ENCODE results near the gene BEST4. TPM values are rescaled to one million over a fixed set of nuclear protein-coding genes. Genes with fewer than 3 reads are reported as not detected.

The BEST4 gene
- total and polyA plus RNA-seq, 2 donors (not counting 3 experiments of a cell fraction or from before 2014, with no cell fraction given) = 0.21 TPM; not detected in 1

DNA sequence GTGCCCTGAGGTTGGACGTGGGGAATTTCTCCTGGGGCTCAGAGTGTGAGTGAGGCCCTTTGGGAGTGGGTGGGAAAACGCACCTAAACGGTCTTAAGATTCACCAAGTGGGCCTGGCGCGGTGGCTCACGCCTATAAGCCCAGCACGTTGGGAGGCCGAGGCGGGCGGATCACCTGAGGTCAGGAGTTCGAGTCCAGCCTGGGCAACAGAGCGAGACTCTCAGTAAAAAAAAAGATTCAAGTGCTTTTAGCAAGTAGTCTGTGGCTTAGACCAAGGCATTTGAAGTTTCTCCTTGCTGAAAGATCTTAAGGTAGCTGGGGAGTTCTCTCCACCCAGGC, 11.3 kb downstream of the BEST4 start:
- POLR2A ChIA-PET = interaction anchor here (0.6 to 2.9 kb wide), 5 partner anchors 10 to 961 kb away, joined by 3 to 15 read pairs (median 4); partner anchors contain the start of gene PLK3
- Histone ChIP-seq H4K20me1 (replicated peaks; ENCODE audit: control insufficient read depth, extremely low read depth, insufficient read depth, low read length) (no peaks in the 10 kb centered on the region), H3K27me3 (ENCODE audit: control insufficient read depth in 2 of 2, insufficient read depth in 2 of 2, low read length in 2 of 2) (no peaks in the 10 kb centered on the region), H3K9ac (replicated peaks; ENCODE audit: extremely low read depth, insufficient read depth, low read length) (peak overlapping the region; percentile 96), H3K4me3 (replicated peaks in 1 of 3; ENCODE audit: insufficient read depth in 1 of 3, low read depth in 1 of 3, low read length in 3 of 3) (peak overlapping the region; percentile 42 to 93 (median 88)), H3K27ac (ENCODE audit: insufficient read depth, low read depth, low read length) (no peak overlapping the region), H3K4me2 (ENCODE audit: insufficient read depth, low read length) (peak overlapping the region; percentile 75), H3K36me3 (ENCODE audit: control insufficient read depth in 2 of 2, extremely low read depth in 1 of 2, insufficient read depth in 2 of 2, low read length in 2 of 2) (peaks cover 17 to 22% of the 10 kb centered on the region in 2 experiments), H3K9me3 (replicated peaks; ENCODE audit: control insufficient read depth, insufficient read depth, low read length) (no peaks in the 10 kb centered on the region), H3K9me1 (replicated peaks; ENCODE audit: control insufficient read depth, extremely low read depth, insufficient read depth, low read length) (no peaks in the 10 kb centered on the region), H3K4me1 (ENCODE audit: control insufficient read depth, extremely low read depth, insufficient read depth, low read length) (peaks cover 16% of the 10 kb centered on the region), H3K79me2 (ENCODE audit: control insufficient read depth, insufficient read depth, low read length) (peaks cover 40% of the 10 kb centered on the region), H2AFZ (ENCODE audit: low read depth, low read length) (no peak overlapping the region)
- no TSS peak for BruUV-seq (replicated peaks)
- no peak for TF ChIP-seq JUN (IDR thresholded peaks at IDR 0.05; ENCODE audit: borderline replicate concordance, insufficient read depth, insufficient read length, low read depth)
- peak; percentile 14 for TF ChIP-seq POLR2AphosphoS5 (IDR thresholded peaks at IDR 0.05; ENCODE audit: insufficient read depth, low read depth, low read length)
- CTCF ChIA-PET = interaction anchor here (2.1 kb wide), 1 partner anchor 24 kb away, joined by 8 read pairs; the partner anchor contains the start of gene PLK3
- intact Hi-C loops (cut with micrococcal nuclease) (no loop called here), dilution Hi-C loops (cut with MboI; ENCODE audit: extremely low pct_ligation_motif_present, low sequenced_read_pairs) (no loop called here)
- no peak for FAIRE-seq
- no peak for DNase-seq (ENCODE audit: low read depth, low spot score)

DNA sequence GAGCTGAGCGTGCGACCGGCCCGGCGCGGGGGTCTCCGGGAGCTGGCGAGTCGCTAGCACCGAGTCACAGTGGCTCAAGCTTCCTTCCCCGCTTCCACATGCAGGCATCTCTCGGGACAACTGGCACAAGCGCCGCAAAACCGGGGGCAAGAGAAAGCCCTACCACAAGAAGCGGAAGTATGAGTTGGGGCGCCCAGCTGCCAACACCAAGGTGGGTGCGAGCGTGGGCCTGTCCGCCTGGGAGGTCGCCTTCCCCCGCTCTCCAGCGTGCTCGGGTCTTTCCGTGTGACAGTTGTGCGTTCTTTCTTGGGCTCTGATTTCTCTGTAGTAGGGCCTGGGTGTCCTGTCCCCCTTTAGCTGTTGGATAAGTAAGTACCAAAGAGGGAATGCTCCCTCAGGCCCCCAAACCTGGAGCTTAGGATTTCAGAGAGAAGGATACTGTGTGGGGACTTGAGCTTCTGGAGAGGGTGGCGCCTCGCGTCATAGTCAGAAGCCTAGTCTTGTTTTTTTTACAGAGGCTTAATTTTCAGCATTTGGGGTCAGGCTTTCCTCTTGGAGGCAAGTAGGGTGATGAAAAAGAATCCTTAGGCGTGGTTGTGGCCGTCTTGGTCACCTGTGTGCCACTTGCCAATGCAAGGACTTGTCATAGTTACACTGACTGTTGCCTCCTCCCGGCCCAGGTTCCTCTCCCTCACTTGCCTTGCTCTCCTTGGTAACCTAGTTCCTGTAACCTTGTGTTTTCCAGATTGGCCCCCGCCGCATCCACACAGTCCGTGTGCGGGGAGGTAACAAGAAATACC, 11.8 kb downstream of the BEST4 start:
- CTCF ChIA-PET = interaction anchor here (0.9 to 2.1 kb wide), 4 partner anchors 10 to 45 kb away, joined by 3 to 8 read pairs (median 5); partner anchors contain the start of genes PLK3 and RNU5D-1
- H3K79me2 ChIP-seq (ENCODE audit: control insufficient read depth, insufficient read depth, low read length) = peaks cover 40% of the 10 kb centered on the region
- no peaks in the 10 kb centered on the region for H3K27me3 ChIP-seq (ENCODE audit: control insufficient read depth in 2 of 2, insufficient read depth in 2 of 2, low read length in 2 of 2)
- dilution Hi-C loops (cut with MboI; ENCODE audit: extremely low pct_ligation_motif_present, low sequenced_read_pairs) (no loop called here), intact Hi-C loops (cut with micrococcal nuclease) (loop anchor here (1.0 to 2.0 kb wide), 3 partner anchors 25 to 45 kb away; partner anchors contain the start of genes KIF2C, PLK3 and RNU5D-1)
- POLR2A ChIA-PET = interaction anchor here (0.6 to 2.9 kb wide), 20 partner anchors 8 to 724 kb away, joined by 3 to 18 read pairs (median 4); partner anchors contain the start of genes BTBD19, CCDC163, DYNLT4 and HECTD3
- H3K4me2 ChIP-seq (ENCODE audit: insufficient read depth, low read length) = peak overlapping the region; percentile 75
- H3K9me3 ChIP-seq (replicated peaks; ENCODE audit: control insufficient read depth, insufficient read depth, low read length) = no peaks in the 10 kb centered on the region
- FAIRE-seq (no peak), DNase-seq (ENCODE audit: low read depth, low spot score) (peak; percentile 36)
- H3K4me1 ChIP-seq (ENCODE audit: control insufficient read depth, extremely low read depth, insufficient read depth, low read length) = peaks cover 16% of the 10 kb centered on the region
- BruUV-seq (replicated peaks) = no TSS peak
- TF ChIP-seq, protein P1, sequence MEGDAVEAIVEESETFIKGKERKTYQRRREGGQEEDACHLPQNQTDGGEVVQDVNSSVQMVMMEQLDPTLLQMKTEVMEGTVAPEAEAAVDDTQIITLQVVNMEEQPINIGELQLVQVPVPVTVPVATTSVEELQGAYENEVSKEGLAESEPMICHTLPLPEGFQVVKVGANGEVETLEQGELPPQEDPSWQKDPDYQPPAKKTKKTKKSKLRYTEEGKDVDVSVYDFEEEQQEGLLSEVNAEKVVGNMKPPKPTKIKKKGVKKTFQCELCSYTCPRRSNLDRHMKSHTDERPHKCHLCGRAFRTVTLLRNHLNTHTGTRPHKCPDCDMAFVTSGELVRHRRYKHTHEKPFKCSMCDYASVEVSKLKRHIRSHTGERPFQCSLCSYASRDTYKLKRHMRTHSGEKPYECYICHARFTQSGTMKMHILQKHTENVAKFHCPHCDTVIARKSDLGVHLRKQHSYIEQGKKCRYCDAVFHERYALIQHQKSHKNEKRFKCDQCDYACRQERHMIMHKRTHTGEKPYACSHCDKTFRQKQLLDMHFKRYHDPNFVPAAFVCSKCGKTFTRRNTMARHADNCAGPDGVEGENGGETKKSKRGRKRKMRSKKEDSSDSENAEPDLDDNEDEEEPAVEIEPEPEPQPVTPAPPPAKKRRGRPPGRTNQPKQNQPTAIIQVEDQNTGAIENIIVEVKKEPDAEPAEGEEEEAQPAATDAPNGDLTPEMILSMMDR (IDR thresholded peaks at IDR 0.05; ENCODE audit: extremely low read depth in 1 of 2, insufficient read depth in 1 of 2, low read depth in 1 of 2, low read length in 2 of 2) = no peak
- no peak for TF ChIP-seq FOS (IDR thresholded peaks at IDR 0.05; ENCODE audit: borderline replicate concordance, insufficient read depth, low read length)
- no peak for TF ChIP-seq POLR2A (IDR thresholded peaks at IDR 0.05; ENCODE audit: low read depth, low read length)
- no peak for TF ChIP-seq POLR2AphosphoS5 (IDR thresholded peaks at IDR 0.05; ENCODE audit: insufficient read depth, low read depth, low read length)
- no peak for TF ChIP-seq JUN (IDR thresholded peaks at IDR 0.05; ENCODE audit: borderline replicate concordance, insufficient read depth, insufficient read length, low read depth)
- no peak for TF ChIP-seq EZH2 (IDR thresholded peaks at IDR 0.05; ENCODE audit: borderline replicate concordance, low read depth, low read length, severe bottlenecking)
- peak overlapping the region; percentile 42 to 93 (median 88) for H3K4me3 ChIP-seq (replicated peaks in 1 of 3; ENCODE audit: insufficient read depth in 1 of 3, low read depth in 1 of 3, low read length in 3 of 3)
- H3K36me3 ChIP-seq (ENCODE audit: control insufficient read depth in 2 of 2, extremely low read depth in 1 of 2, insufficient read depth in 2 of 2, low read length in 2 of 2) = peaks cover 17 to 22% of the 10 kb centered on the region in 2 experiments
- no peaks in the 10 kb centered on the region for H4K20me1 ChIP-seq (replicated peaks; ENCODE audit: control insufficient read depth, extremely low read depth, insufficient read depth, low read length)
- H3K9ac ChIP-seq (replicated peaks; ENCODE audit: extremely low read depth, insufficient read depth, low read length) = peak overlapping the region; percentile 96
- no peak overlapping the region for H2AFZ ChIP-seq (ENCODE audit: low read depth, low read length)
- no peaks in the 10 kb centered on the region for H3K9me1 ChIP-seq (replicated peaks; ENCODE audit: control insufficient read depth, extremely low read depth, insufficient read depth, low read length)
- H3K27ac ChIP-seq (ENCODE audit: insufficient read depth, low read depth, low read length) = peak overlapping the region; percentile 90

Data from endothelial cell of umbilical vein (primary cell).